Daoy (cell line): ENCODE measurements around the gene ADSL. TPM values are rescaled to one million over a fixed set of nuclear protein-coding genes. Genes with fewer than 3 reads are reported as not detected.

ENCODE experiments used
- DNase-seq: peaks from one replicate; pipeline ENCODE4 v3.0.0-alpha.2; 2015; ENCODE audit warnings: low read depth
- total RNA-seq: library from RNA; depleted of rRNA; stranded (reverse); fragments of >200 nt; shearing (Covaris generic); gene quantifications from 2 replicates; pipeline ENCODE4 v1.2.3, GENCODE V29; 2014

ADSL gene
- total RNA-seq, 1 experiment from 2014 or later = 350 TPM

DNA sequence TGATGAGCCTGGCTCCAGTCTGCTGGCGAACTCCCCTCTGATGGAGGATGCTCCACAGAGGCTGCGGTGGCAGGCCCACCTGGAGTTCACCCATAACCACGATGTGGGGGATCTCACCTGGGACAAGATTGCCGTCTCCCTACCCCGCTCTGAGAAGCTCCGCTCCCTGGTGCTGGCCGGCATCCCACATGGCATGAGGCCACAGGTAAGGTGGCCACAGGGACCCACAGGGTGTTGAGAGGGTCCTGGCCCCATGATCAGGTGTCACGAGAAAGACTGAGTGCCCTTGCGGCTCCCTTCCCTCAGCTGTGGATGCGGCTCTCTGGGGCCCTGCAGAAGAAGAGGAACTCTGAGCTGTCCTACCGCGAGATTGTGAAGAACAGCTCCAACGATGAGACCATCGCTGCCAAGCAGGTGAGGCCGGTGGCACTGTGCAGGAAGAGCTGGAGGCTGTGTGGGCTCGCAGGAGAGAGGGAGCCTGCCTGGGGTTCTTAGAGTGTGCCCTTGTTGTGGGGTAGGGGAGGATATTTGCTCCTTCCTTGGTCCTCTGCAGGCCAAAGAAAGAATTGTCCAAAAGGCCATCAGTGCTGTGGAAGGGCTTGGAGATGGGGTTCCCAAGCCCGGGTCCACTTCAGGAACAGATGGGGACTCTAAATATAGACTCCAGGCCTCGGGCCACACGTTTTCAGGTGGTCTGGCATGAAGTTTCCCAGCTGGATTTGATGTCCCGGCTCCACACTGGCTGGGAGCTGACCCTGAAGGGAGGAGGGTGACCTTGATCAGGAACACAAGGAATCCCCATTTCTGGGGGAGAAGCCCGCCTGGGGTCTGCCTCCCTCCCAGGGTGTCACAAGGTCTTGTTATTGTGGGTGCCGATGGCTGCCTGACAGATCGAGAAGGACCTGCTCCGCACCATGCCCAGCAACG lies 58.2 kb downstream of the ADSL start:
- no peak for DNase-seq

DNA sequence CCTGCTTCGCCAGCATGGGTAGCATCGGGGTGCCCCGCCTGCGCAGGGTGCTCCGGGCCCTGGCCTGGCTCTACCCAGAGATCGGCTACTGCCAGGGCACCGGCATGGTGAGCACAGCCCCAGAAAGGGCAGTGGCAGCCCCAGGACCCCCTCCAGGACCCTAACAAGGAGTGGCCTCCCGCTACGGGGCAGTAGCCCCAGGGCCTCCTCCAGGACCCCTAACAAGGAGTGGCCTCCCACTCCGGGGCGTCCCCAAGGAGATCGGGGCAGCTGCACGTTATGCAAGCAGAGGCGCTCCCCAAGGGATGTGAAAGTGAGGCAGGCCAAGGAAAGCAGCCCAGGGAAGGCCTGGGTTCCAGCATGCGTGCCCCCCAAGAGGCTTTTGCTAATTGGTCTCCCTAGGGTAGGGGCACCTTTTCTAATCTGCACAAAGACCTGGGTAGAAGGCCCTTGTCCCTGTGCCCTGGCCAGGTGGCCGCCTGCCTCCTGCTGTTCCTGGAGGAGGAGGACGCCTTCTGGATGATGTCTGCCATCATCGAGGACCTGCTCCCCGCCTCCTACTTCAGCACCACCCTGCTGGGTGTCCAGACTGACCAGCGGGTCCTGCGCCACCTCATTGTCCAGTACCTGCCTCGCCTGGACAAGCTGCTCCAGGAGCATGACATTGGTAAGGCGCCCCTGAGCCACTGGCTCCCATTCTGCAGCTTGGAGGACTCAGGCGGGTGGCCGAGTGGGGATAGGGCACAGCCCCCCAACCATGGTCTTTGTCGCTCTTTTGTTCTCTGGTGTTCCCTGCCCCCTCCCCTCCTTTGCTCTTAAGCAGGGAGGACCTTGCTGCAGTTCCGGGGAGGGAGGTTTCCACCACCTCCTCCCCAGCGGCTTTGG lies 59.1 kb downstream of the ADSL start:
- no peak for DNase-seq

- DNase-seq = no peak
Measured at GRCh38 chr22:40406063-40406890, 60.0 kb downstream of the ADSL start.

- DNase-seq = no peak
Measured at GRCh38 chr22:40407021-40407761, 60.9 kb downstream of the ADSL start.

GRCh38 chr22:40407831-40408717 lies 61.8 kb downstream of the ADSL start:
- no peak for DNase-seq

GRCh38 chr22:40408718-40409612 lies 62.7 kb downstream of the ADSL start:
- DNase-seq = no peak

DNA sequence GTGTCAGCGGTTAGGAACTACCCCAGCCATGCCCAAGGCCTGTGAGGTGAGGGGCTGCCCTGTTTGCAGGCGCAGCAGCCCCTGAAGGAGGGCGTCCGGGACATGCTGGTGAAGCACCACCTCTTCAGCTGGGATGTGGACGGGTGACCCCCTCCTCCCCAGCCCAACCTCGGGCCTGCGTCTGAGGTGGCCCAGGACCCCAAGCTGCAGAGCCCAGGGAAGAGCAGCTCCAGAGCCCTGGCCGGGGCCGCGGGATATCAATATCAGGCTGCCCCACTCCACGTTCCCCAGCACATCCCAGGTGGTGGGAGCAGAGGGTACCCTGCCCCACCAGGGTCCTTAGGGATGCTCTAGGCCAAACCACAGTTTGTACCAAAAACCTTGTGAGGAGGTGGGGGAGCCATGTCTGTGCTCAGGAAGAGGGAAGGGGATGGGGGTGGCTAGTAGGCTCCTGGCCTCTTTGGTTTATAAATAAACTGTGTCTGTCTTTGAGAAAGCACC lies 63.4 kb downstream of the ADSL start:
- DNase-seq = no peak

GRCh38 chr22:40410272-40410671 lies 64.0 kb downstream of the ADSL start:
- no peak for DNase-seq

GRCh38 chr22:40410731-40411505 lies 64.6 kb downstream of the ADSL start:
- DNase-seq = no peak

GRCh38 chr22:40411506-40411861 lies 65.2 kb downstream of the ADSL start:
- DNase-seq = no peak

- DNase-seq = no peak
Measured at GRCh38 chr22:40412441-40412840, 66.1 kb downstream of the ADSL start.

DNA sequence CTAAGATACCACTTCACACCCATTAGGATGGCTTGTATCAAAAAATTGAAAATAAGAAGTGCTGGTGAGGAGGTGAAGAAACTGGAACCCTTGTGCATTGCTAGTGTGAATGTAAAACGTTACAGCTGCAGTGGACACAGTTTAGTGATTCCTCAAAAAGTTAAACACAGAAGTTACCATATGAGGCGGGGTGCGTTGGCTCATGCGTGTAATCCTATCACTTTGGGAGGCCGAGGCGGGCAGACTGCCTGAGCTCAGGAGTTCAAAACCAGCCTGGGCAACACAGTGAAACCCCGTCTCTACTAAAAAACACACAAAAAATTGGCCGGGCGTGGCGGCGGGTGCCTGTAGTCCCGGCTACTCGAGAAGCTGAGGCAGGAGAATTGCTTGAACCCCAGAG lies 67.6 kb downstream of the ADSL start:
- DNase-seq = no peak

DNA sequence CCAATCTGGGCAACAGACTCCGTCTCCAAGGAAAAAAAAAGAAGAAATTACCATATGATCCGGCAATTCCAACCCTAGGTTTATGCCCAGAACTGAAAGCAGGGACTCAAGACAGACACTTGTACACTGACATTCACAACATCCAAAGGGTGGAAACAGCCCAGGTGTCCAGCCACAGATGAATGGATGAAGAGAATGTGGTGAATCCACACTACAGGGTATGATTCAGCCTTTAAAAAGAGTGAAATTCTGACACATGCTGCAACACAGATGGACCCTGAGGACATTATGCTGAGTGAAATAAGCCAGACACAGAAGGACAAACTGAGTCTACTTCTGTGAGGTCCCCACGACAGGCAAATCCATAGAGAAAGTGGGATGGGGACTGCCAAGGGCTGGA lies 68.0 kb downstream of the ADSL start:
- DNase-seq = no peak

DNA sequence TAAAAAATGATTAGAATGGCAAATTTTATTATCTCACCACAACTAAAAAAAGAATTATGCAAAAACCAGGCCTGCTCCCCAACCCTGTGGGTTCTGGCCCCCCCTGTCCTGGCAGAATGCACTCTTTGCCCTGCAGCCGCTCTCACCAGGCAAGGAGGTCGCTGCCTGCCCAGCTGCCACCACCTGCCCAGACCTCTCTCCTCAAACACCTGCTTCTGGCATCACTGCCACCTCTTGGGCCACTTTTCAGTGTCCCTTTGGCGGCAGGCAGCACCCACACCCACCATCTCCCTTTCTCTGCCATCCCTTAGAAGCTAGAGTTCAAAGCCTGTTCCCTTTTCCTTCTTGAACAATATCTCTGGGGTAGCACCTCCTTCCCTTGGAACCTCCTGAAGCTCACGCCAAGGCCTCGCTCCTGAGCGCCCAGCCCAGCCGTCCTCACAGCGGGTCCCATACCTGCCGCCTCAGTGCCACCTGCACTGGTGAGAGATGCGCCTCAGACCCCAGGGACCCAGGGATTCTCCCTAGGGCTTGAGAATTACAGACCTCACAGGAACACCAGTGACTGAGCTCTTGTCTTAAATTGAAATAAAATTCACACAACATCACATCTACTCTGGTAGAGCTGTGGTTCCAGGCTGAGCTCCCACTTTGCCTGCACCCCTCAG lies 68.7 kb downstream of the ADSL start:
- no peak for DNase-seq

GRCh38 chr22:40415531-40416266 lies 69.4 kb downstream of the ADSL start:
- DNase-seq = no peak

DNA sequence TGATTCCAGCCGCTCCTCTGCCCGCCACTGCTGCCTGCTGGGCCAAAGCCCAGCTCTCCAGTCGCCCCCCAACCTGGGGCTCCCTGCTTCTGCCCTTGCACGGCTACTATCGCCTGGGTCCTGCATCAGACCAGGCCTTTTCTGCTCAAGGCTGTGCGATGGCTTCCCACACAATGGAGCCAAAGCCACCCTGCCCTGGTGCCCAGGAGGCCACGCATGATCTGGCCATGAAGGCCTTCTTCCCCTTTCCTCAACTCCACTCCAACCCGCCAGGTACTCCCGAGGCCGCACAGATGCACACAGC lies 69.9 kb downstream of the ADSL start:
- DNase-seq = no peak

- DNase-seq = no peak
Measured at GRCh38 chr22:40416636-40417035, 70.3 kb downstream of the ADSL start.
